ENCODE results near the gene CYP27B1. TPM values are rescaled to one million over a fixed set of nuclear protein-coding genes. Genes with fewer than 3 reads are reported as not detected.

Gene CYP27B1
- total and polyA plus RNA-seq, 9 of the 15 experiments (the other 6 are each of a cell fraction or from before 2014, with no cell fraction given), result 0.18 to 4.2 (median 1.8) TPM

DNA sequence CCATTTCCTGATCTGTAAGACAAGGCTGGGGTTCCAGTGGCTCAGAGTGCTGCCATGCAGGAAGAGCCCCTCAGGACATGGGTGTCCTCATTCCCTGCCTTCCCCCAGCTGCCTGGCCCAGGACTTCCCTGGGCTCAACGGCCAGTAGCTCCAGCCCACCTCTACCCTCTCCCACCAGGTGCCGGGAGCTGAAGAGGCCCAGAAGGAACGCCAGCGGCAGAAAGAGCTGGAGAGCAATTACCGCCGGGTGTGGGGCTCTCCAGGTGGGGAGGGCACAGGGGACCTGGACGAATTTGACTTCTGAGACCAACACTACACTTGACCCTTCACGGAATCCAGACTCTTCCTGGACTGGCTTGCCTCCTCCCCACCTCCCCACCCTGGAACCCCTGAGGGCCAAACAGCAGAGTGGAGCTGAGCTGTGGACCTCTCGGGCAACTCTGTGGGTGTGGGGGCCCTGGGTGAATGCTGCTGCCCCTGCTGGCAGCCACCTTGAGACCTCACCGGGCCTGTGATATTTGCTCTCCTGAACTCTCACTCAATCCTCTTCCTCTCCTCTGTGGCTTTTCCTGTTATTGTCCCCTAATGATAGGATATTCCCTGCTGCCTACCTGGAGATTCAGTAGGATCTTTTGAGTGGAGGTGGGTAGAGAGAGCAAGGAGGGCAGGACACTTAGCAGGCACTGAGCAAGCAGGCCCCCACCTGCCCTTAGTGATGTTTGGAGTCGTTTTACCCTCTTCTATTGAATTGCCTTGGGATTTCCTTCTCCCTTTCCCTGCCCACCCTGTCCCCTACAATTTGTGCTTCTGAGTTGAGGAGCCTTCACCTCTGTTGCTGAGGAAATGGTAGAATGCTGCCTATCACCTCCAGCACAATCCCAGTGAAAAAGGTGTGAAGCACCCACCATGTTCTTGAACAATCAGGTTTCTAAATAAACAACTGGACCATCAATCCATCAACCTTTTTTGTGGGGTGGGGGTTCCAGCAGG lies 46.0 kb downstream of the CYP27B1 start:
- ChIA-PET POLR2A (interaction anchor here (0.6 to 0.7 kb wide), 2 partner anchors 107 to 130 kb away, joined by 3 read pairs; partner anchors contain the start of gene PIP4K2C), CTCF (ENCODE audit: low intra/inter-chr PET ratio) (no interaction called here)
- WGBS (ENCODE audit: insufficient coverage, low coverage, missing lambda C conversion rate), result 81% methylated on average over 11 of the region's 11 CpGs
- Histone ChIP-seq H3K36me3 (ENCODE audit: control insufficient read depth, insufficient read depth, low read length) (peaks cover 46% of the 10 kb centered on the region; the same call in 2 of the 3 replicates), H3K4me3 (no peak overlapping the region), H3K9me1 (ENCODE audit: control insufficient read depth, insufficient read depth, low read length) (no peaks in the 10 kb centered on the region), H3K9ac (ENCODE audit: insufficient read depth in 1 of 2, low read depth in 2 of 2, low read length in 2 of 2) (no peak overlapping the region), H3K9me3 (replicated peaks; ENCODE audit: control insufficient read depth, insufficient read depth, low read depth, low read length) (no peaks in the 10 kb centered on the region), H3K4me2 (ENCODE audit: insufficient read depth, low read length) (no peak overlapping the region), H3K27me3 (ENCODE audit: control insufficient read depth in 2 of 2, insufficient read depth in 2 of 2, low read length in 2 of 2) (no peaks in the 10 kb centered on the region), H4K20me1 (replicated peaks; ENCODE audit: control insufficient read depth, insufficient read depth, low read length) (no peaks in the 10 kb centered on the region), H3K27ac (ENCODE audit: extremely low read depth, low read depth, low read length) (no peak overlapping the region), H2AFZ (ENCODE audit: low read depth, low read length) (no peak overlapping the region), H3K79me2 (ENCODE audit: control insufficient read depth, insufficient read depth, low read length) (no peaks in the 10 kb centered on the region), H3K4me1 (replicated peaks in 1 of 2; ENCODE audit: control insufficient read depth in 2 of 2, insufficient read depth in 2 of 2, low read length in 2 of 2) (peaks cover 0 to 5% of the 10 kb centered on the region in 2 experiments; a peak in 1 of 5 replicates)
- intact Hi-C loops (cut with micrococcal nuclease), result no loop called here
- in situ Hi-C loops (cut with MboI), result no loop called here
- TF ChIP-seq RCOR1 (IDR thresholded peaks at IDR 0.05; ENCODE audit: borderline replicate concordance in 1 of 2, low read depth in 2 of 2, low read length in 2 of 2), result no peak
- no peak for TF ChIP-seq NR3C1 (CRISPR knock-in tag; IDR thresholded peaks at IDR 0.05)
- no peak for TF ChIP-seq ZNF444 (CRISPR knock-in tag; IDR thresholded peaks at IDR 0.05)
- TF ChIP-seq ZNF511 (CRISPR knock-in tag; IDR thresholded peaks at IDR 0.05), result no peak
- ATAC-seq, result no peak
- no peak for DNase-seq (ENCODE audit: extremely low read depth in 1 of 4, low spot score in 3 of 4)
- TSS peak; percentile 86 for BruUV-seq (replicated peaks)
- no peak for FAIRE-seq
